Retina (tissue), 1 donor: Measurements from ENCODE around the gene SUV39H1.
"Not testable (repeated sequence)": the region's sequence is repeated elsewhere in the genome, so short reads cannot be mapped to it uniquely, and the experiment has no call there.

Experiments
- DNase-seq: peaks from one replicate; pipeline ENCODE4 v3.0.0-alpha.2; 2016

Gene SUV39H1

GRCh38 chrX:48688531-48689150, 7.9 kb upstream of the SUV39H1 start:
- DNase-seq: no peak

DNA sequence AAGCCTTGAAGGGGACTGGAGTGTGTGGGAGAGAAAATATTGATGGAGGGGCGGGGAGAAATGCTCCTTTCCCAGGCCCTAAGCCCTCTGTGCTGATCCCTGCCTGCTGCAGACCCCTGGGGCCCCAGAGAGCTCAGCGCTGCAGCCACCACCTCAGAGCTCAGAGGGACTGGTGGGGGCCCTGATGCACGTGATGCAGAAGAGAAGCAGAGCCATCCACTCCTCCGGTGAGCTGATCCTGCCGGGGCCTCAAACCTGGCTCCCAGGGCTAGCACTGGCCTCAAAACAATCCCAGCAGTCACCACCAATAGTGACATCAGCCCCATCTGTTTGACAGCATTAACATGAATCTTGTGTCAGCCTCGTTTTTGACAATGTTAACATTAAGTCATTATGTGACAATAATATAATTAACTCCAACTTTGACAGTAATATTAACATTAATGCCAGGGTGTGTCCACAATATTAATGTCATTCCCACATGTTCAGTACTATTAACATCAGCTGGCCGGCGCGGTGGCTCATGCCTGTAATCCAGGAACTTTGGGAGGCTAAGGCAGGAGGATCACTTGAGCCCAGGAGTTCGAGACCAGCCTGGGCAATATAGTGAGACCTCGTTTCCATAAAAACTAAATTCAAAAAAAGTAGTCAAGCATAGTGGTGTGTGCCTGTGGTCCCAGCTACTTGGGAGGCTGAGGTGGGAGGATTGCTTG, 7.2 kb upstream of the SUV39H1 start:
- DNase-seq: no peak

- DNase-seq: not testable (repeated sequence)
Measured at GRCh38 chrX:48691746-48692145, 4.8 kb upstream of the SUV39H1 start.

- DNase-seq: peak; percentile 45
Measured at GRCh38 chrX:48694776-48695533, 1.6 kb upstream of the SUV39H1 start.

- no peak for DNase-seq
Measured at GRCh38 chrX:48695534-48695896, 1.0 kb upstream of the SUV39H1 start.

DNA sequence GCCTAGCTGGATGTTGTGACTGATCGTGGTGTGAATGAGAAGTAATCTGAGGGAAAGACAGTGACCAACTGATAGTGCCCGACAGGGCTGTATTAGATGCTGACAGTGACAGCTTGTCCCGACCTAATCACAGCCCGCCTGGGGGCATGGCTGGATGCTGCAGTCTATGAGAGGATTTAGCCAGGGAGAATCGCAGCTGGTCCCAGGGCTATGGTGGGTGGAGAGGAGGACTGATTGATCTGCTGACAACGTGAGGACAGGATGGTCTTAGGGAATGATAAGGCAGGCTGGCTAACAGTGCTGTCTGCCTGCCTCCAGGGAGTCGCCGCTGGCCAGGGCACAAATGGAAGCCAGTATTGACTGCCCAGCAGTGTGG, 621 bp upstream of the SUV39H1 start:
- DNase-seq: no peak

DNA sequence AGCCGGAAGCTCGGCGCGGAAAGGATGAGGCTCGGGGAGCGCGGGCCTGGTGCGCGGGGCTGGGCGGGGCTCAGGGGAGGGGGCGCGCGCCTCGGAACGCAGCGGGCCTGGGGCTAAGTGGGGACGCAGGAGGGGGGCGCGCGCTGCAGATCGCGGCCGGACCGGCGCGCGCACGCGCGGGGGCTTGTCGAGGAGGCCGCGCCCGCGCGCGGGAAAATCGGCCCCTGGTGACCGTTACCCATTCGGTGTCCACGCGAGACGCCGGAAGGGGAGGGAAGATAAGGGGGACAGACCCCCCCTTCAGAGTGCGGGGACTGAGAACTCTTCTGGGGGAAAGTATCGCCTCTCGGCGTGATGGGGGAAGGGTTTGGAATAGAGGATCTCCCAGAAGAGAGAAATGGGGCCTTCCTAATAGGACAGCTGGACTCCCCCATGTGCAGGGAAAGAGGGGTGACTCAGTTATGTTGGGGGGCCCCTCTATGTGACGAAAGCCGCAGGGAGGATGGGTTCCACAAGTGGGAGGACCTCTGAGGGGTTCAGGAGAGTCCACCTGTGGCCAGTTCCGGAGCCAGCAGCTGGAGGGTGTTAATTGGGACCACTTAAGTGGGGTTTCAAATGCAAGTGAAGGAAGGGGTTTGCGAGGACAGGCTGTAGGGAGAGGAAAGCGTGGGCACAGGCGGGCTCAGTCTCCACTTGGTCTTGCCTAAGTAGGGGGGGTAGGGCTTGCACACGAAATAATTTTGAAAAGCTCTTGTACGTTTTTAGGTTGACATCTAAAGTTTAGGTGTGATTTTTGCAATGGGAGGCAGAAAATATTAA, 584 bp downstream of the SUV39H1 start:
- peak; percentile 33 for DNase-seq

DNA sequence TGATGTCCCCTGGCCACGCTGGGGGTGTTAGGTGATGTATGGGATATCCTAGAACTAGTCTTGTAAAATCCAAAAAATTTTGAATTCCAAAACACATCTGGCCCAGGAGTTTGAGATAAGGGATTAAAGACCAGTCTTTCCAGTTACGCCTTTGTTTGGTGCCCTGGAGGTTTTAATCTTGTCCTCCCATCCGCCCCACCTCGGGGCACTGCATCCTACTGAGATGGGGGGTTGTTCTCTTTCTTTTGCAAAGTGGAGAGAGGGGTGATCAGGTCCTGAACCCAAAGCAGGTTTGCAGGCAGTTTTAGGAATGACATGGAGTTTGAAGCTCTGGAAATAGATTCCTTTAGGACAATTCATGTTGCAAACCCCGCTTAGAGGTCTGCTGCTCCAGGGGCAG, 1.8 kb downstream of the SUV39H1 start:
- DNase-seq: no peak

DNA sequence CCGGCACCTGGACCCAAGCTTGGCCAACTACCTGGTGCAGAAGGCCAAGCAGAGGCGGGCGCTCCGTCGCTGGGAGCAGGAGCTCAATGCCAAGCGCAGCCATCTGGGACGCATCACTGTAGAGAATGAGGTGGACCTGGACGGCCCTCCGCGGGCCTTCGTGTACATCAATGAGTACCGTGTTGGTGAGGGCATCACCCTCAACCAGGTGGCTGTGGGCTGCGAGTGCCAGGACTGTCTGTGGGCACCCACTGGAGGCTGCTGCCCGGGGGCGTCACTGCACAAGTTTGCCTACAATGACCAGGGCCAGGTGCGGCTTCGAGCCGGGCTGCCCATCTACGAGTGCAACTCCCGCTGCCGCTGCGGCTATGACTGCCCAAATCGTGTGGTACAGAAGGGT, 3.7 kb downstream of the SUV39H1 start:
- DNase-seq: no peak

- DNase-seq: no peak
Measured at GRCh38 chrX:48700951-48701653, 4.6 kb downstream of the SUV39H1 start.

- DNase-seq: no peak
Measured at GRCh38 chrX:48702032-48702431, 5.5 kb downstream of the SUV39H1 start.

- DNase-seq: no peak
Measured at GRCh38 chrX:48702716-48703115, 6.2 kb downstream of the SUV39H1 start.

GRCh38 chrX:48703228-48703627, 6.7 kb downstream of the SUV39H1 start:
- DNase-seq: no peak

GRCh38 chrX:48703642-48704481, 7.3 kb downstream of the SUV39H1 start:
- DNase-seq: no peak

- no peak for DNase-seq
Measured at GRCh38 chrX:48705871-48706270, 9.3 kb downstream of the SUV39H1 start.

DNA sequence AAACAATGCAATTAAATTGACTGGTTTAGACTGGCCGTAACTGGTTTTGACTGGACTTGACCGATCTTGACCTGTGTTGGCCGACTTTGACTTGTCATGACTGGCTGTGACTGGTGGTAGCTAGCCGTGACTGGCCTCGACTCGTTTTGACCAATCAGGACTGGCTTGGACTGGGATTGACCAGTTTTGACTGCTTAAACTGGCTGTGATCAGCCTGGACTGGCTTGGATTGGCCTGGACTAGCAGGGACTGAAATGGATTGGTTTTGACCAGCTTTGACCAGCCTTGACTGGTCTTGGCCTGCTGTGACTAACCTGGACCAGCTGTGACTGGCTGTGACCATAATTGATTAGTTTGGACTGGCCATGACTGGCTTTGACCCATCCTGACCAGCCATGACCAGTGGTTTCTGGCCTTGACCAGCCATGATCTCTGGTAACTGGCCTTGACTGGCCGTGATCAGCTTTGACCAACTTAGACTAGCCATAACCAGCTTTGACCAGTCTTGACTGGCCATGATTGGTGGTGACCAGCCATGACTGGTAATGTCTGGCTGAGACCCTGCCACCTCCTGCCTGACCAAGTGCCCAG, 13.1 kb downstream of the SUV39H1 start:
- DNase-seq: no peak

- DNase-seq: no peak
Measured at GRCh38 chrX:48711162-48711928, 14.8 kb downstream of the SUV39H1 start.

- DNase-seq: no peak
Measured at GRCh38 chrX:48711929-48712505, 15.5 kb downstream of the SUV39H1 start.

GRCh38 chrX:48713847-48714246, 17.3 kb downstream of the SUV39H1 start:
- DNase-seq: no peak

- no peak for DNase-seq
Measured at GRCh38 chrX:48714573-48714972, 18.0 kb downstream of the SUV39H1 start.
